ENCODE results near the gene PPARA.

The PPARA gene

DNA sequence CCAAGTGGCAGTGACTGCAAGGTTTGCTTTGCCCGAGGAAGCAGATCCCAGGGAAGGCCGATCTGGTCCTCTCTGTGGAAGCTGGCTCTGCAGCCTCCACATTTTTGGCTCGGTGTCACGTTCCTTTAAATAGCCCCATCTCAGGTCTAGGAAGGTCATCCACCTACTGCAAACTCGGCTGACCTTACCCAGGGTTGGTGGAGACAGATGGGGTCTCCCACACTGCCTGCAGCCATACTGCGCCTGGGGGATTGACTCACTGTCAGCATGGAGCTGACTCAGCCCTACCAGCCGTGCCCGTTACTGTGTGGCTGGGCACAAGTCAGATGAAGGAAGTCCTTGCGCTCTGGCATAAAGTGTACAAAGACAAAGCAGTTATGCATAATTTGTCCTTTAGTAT lies 82.9 kb downstream of the PPARA start:
- TF ChIP-seq, protein P1, sequence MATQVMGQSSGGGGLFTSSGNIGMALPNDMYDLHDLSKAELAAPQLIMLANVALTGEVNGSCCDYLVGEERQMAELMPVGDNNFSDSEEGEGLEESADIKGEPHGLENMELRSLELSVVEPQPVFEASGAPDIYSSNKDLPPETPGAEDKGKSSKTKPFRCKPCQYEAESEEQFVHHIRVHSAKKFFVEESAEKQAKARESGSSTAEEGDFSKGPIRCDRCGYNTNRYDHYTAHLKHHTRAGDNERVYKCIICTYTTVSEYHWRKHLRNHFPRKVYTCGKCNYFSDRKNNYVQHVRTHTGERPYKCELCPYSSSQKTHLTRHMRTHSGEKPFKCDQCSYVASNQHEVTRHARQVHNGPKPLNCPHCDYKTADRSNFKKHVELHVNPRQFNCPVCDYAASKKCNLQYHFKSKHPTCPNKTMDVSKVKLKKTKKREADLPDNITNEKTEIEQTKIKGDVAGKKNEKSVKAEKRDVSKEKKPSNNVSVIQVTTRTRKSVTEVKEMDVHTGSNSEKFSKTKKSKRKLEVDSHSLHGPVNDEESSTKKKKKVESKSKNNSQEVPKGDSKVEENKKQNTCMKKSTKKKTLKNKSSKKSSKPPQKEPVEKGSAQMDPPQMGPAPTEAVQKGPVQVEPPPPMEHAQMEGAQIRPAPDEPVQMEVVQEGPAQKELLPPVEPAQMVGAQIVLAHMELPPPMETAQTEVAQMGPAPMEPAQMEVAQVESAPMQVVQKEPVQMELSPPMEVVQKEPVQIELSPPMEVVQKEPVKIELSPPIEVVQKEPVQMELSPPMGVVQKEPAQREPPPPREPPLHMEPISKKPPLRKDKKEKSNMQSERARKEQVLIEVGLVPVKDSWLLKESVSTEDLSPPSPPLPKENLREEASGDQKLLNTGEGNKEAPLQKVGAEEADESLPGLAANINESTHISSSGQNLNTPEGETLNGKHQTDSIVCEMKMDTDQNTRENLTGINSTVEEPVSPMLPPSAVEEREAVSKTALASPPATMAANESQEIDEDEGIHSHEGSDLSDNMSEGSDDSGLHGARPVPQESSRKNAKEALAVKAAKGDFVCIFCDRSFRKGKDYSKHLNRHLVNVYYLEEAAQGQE (IDR thresholded peaks at IDR 0.05; ENCODE audit: low read depth): no peak
- TF ChIP-seq ZBTB7A (IDR thresholded peaks at IDR 0.05; ENCODE audit: low read depth): no peak

DNA sequence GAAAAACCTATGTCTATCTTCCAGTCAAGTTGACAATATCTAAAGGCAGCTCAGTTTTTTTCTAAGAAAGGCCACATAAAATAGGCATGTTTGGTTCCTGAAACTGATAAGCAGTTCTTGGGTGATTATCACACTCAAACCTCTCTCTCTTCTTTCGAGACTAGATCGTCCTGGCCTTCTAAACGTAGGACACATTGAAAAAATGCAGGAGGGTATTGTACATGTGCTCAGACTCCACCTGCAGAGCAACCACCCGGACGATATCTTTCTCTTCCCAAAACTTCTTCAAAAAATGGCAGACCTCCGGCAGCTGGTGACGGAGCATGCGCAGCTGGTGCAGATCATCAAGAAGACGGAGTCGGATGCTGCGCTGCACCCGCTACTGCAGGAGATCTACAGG lies 84.6 kb downstream of the PPARA start:
- TF ChIP-seq CEBPB (IDR thresholded peaks at IDR 0.05): no peak
- no peak for TF ChIP-seq EGR1 (IDR thresholded peaks at IDR 0.05)
- no peak for TF ChIP-seq TCF12 (IDR thresholded peaks at IDR 0.05; ENCODE audit: low read depth)
- TF ChIP-seq YY1 (IDR thresholded peaks at IDR 0.05; ENCODE audit: low read depth): no peak
- TF ChIP-seq, protein P1 (IDR thresholded peaks at IDR 0.05; ENCODE audit: low read depth): no peak
- TF ChIP-seq RAD21 (IDR thresholded peaks at IDR 0.05; ENCODE audit: low read depth): no peak
- no peak for TF ChIP-seq EP300 (IDR thresholded peaks at IDR 0.05; ENCODE audit: borderline replicate concordance)
- TF ChIP-seq, protein P2, sequence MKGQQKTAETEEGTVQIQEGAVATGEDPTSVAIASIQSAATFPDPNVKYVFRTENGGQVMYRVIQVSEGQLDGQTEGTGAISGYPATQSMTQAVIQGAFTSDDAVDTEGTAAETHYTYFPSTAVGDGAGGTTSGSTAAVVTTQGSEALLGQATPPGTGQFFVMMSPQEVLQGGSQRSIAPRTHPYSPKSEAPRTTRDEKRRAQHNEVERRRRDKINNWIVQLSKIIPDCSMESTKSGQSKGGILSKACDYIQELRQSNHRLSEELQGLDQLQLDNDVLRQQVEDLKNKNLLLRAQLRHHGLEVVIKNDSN (IDR thresholded peaks at IDR 0.05): no peak
- no peak for TF ChIP-seq ZBTB7A (IDR thresholded peaks at IDR 0.05; ENCODE audit: low read depth)
- no peak for TF ChIP-seq FOXM1 (IDR thresholded peaks at IDR 0.05; ENCODE audit: borderline replicate concordance, low read depth)
- no peak for TF ChIP-seq NFIC (IDR thresholded peaks at IDR 0.05)
- no peak for TF ChIP-seq TEAD4 (IDR thresholded peaks at IDR 0.05)
- TF ChIP-seq, protein P3, sequence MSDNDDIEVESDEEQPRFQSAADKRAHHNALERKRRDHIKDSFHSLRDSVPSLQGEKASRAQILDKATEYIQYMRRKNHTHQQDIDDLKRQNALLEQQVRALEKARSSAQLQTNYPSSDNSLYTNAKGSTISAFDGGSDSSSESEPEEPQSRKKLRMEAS (IDR thresholded peaks at IDR 0.05): no peak
- TF ChIP-seq TAF1 (IDR thresholded peaks at IDR 0.05; ENCODE audit: low read depth): no peak

DNA sequence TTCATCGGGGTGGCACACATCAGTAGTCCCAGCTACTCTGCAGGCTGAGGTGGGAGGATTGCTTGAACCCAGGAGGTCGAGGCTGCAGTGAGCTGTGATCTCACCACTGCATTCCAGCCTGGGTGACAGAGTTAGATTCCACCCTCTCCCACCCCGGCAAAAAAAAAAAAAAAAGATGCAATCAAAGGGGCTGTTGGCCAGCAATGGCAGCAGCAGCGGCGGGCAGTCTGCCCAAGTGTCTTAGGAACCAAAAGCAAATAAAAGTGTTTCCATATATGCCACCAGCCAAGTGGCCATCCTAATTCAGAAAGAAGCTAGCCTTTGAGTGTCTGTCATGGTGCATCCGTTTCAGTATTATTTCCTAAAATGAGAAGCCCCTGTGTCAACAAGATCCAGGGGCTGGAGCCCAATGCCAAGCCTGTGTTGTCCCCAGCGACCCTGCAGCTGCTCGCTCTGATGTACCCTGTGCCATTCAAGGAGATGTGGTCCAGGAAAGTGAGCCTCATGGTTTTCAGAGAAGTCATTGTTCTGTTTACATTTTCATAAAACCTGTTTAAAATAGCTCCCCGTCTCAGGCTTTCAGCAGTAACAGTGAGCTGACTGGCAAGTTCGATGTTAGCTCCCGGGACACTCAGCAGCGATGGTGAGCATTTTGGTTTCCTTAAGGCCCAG lies 87.3 kb downstream of the PPARA start:
- no peak for TF ChIP-seq TCF12 (IDR thresholded peaks at IDR 0.05; ENCODE audit: low read depth)

DNA sequence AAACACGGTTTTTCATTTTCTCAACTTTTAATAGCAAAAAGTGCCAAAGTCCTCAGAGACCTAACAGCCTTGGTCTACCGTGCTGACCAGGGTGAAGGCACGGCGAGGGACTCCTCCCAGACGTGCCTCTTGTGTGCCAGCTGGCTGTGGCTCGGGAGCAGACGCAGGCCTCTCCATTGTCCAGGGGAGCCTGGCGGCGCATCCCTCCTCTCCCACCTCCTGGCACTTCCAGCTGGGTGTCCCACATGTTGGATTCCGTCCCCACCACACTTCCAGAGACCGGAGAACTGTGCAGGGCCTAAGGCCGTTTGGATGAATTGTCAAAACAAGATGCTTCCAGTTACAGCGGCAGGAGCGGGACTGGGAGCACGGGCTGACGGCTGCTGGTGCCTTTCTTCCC lies 88.2 kb downstream of the PPARA start:
- TF ChIP-seq, protein P3 (IDR thresholded peaks at IDR 0.05): no peak
- TF ChIP-seq EP300 (IDR thresholded peaks at IDR 0.05; ENCODE audit: borderline replicate concordance) (no peak), ZBTB7A (IDR thresholded peaks at IDR 0.05; ENCODE audit: low read depth) (no peak), EGR1 (IDR thresholded peaks at IDR 0.05) (no peak), FOXM1 (IDR thresholded peaks at IDR 0.05; ENCODE audit: borderline replicate concordance, low read depth) (no peak), TAF1 (IDR thresholded peaks at IDR 0.05; ENCODE audit: low read depth) (no peak), YY1 (IDR thresholded peaks at IDR 0.05; ENCODE audit: low read depth) (no peak), NFIC (IDR thresholded peaks at IDR 0.05) (no peak), CREB1 (IDR thresholded peaks at IDR 0.05; ENCODE audit: low read depth) (no peak), RAD21 (IDR thresholded peaks at IDR 0.05; ENCODE audit: low read depth) (no peak), TCF12 (IDR thresholded peaks at IDR 0.05; ENCODE audit: low read depth) (no peak), TEAD4 (IDR thresholded peaks at IDR 0.05) (no peak), CEBPB (IDR thresholded peaks at IDR 0.05) (no peak)
- TF ChIP-seq, protein P2 (IDR thresholded peaks at IDR 0.05): no peak
- TF ChIP-seq, protein P1 (IDR thresholded peaks at IDR 0.05; ENCODE audit: low read depth): no peak
